HepG2 (cell line): ENCODE data around the gene RHOT2. TPM values are rescaled to one million over a fixed set of nuclear protein-coding genes. Genes with fewer than 3 reads are reported as not detected.

Experiments used
- FOXM1 ChIP-seq: sonication (generic); formaldehyde crosslinking; IDR thresholded peaks from 2 replicates; pipeline ENCODE4 v1.5.0; 2020; ENCODE audit warnings: missing genetic modification reagents
- HOXD1 ChIP-seq: sonication (generic); formaldehyde crosslinking; IDR thresholded peaks from 2 replicates; pipeline ENCODE4 v1.5.0; 2020; ENCODE audit warnings: missing genetic modification reagents
- MAFK ChIP-seq, 2 experiments: IDR thresholded peaks in 1 of 2; conservative IDR thresholded peaks in 1 of 2; 2 replicates each; pipeline ENCODE4 v1.6.1; 2011; ENCODE audit warnings: improper control_type of control experiment in 2 of 2, low read length in 2 of 2
- MIER2 ChIP-seq: IDR thresholded peaks from 2 replicates; pipeline ENCODE4 v1.6.1; 2016; ENCODE audit warnings: missing biosample characterization, missing genetic modification reagents
- MZF1 ChIP-seq: sonication (generic); formaldehyde crosslinking; IDR thresholded peaks from 2 replicates; pipeline ENCODE4 v1.8.1; 2023; ENCODE audit warnings: mild to moderate bottlenecking, missing genetic modification reagents, borderline replicate concordance
- NBN ChIP-seq: fragments of 450-650 bp; conservative IDR thresholded peaks from 2 replicates; pipeline ENCODE4 v1.6.1; 2017
- NCOA2 ChIP-seq: sonication (generic); formaldehyde crosslinking; IDR thresholded peaks from 2 replicates; pipeline ENCODE4 v1.8.0; 2022; ENCODE audit warnings: inconsistent platforms
- NCOR1 ChIP-seq: fragments of 200-600 bp; sonication (generic); IDR thresholded peaks from 2 replicates; pipeline ENCODE4 v1.7.0; 2017; ENCODE audit warnings: antibody characterized with exemption, low read length, borderline replicate concordance
- NONO ChIP-seq, 2 experiments: fragments of 450-650 bp in 1 of 2; sonication (generic) in 1 of 2; formaldehyde crosslinking in 1 of 2; IDR thresholded peaks in 1 of 2; conservative IDR thresholded peaks in 1 of 2; 2 replicates each; pipeline versions ENCODE4 v1.6.1 to v1.8.0; 2017 to 2022; ENCODE audit warnings: mild to moderate bottlenecking in 1 of 2, missing genetic modification reagents in 1 of 2, moderate library complexity in 1 of 2
- SALL1 ChIP-seq: sonication (generic); formaldehyde crosslinking; IDR thresholded peaks from 2 replicates; pipeline ENCODE4 v1.8.0; 2022; ENCODE audit warnings: mild to moderate bottlenecking, missing genetic modification reagents
- TAF1 ChIP-seq: sonication (generic); formaldehyde crosslinking; IDR thresholded peaks from 2 replicates; pipeline ENCODE4 v1.4.0; 2020; ENCODE audit warnings: missing genetic modification reagents
- ZBTB1 ChIP-seq: sonication (generic); formaldehyde crosslinking; IDR thresholded peaks from 2 replicates; pipeline ENCODE4 v1.4.0; 2020; ENCODE audit warnings: missing genetic modification reagents, borderline replicate concordance
- ZFP1 ChIP-seq: IDR thresholded peaks from 2 replicates; pipeline ENCODE4 v1.6.1; 2016
- ZNF234 ChIP-seq: sonication (generic); formaldehyde crosslinking; conservative IDR thresholded peaks from 2 replicates; pipeline ENCODE4 v1.5.1; 2020; ENCODE audit warnings: mild to moderate bottlenecking, missing genetic modification reagents
- ZNF614 ChIP-seq: IDR thresholded peaks from 2 replicates; pipeline ENCODE4 v1.6.1; 2018; ENCODE audit warnings: missing biosample characterization, missing genetic modification reagents, inconsistent platforms, borderline replicate concordance
- ZNF7 ChIP-seq: IDR thresholded peaks from 2 replicates; pipeline ENCODE4 v1.6.1; 2016; ENCODE audit warnings: missing biosample characterization, missing genetic modification reagents
- ZNF713 ChIP-seq: sonication (generic); formaldehyde crosslinking; IDR thresholded peaks from 2 replicates; pipeline ENCODE4 v1.4.0; 2020; ENCODE audit warnings: mild to moderate bottlenecking, missing genetic modification reagents
- ZNF792 ChIP-seq: IDR thresholded peaks from 2 replicates; pipeline ENCODE4 v1.6.1; 2016
- polyA plus RNA-seq, 8 experiments: library from polyadenylated mRNA; depleted of rRNA in 3 of 8; stranded (reverse) in 7 of 8; unstranded in 1 of 8; fragments of >200 nt; fragmentation: Illumina TruSeq in 4 of 8; extraction: Trizol in 4 of 8; gene quantifications; 2 replicates each; pipeline versions ENCODE4 v1.2.1 to v1.2.3, GENCODE V29; 2011 to 2016; ENCODE audit warnings: low read depth in 4 of 8, missing spikeins in 1 of 8, mixed read lengths in 1 of 8; ENCODE audit not compliant: insufficient read depth in 1 of 8
- total RNA-seq, 5 experiments: library from RNA; depleted of rRNA; stranded (reverse); fragments of >200 nt; fragmentation: Illumina TruSeq; extraction: Trizol; gene quantifications; 2 replicates each; pipeline ENCODE4 v1.2.3, GENCODE V29; 2016; ENCODE audit warnings: low read depth in 1 of 5
- TF ChIP-seq, protein P1 (sequence below): sonication (generic); formaldehyde crosslinking; IDR thresholded peaks from 2 replicates; pipeline ENCODE4 v1.4.0; 2020; ENCODE audit warnings: missing genetic modification reagents
- TF ChIP-seq, protein P2 (sequence below): sonication (generic); formaldehyde crosslinking; IDR thresholded peaks from 2 replicates; pipeline ENCODE4 v1.8.1; 2023; ENCODE audit warnings: mild to moderate bottlenecking, missing genetic modification reagents
- TF ChIP-seq, protein P3 (sequence below): sonication (generic); formaldehyde crosslinking; IDR thresholded peaks from 2 replicates; pipeline ENCODE4 v1.8.0; 2022; ENCODE audit warnings: mild to moderate bottlenecking, missing genetic modification reagents, moderate library complexity
- TF ChIP-seq, protein P4 (sequence below): IDR thresholded peaks from 2 replicates; pipeline ENCODE4 v1.6.1; 2016; ENCODE audit warnings: missing biosample characterization, missing genetic modification reagents, low read depth
- TF ChIP-seq, protein P5 (sequence below): sonication (generic); formaldehyde crosslinking; IDR thresholded peaks from 2 replicates; pipeline ENCODE4 v1.4.0; 2020; ENCODE audit warnings: mild to moderate bottlenecking, missing genetic modification reagents
- TF ChIP-seq, protein P6 (sequence below): sonication (generic); formaldehyde crosslinking; IDR thresholded peaks from 2 replicates; pipeline ENCODE4 v1.4.0; 2020; ENCODE audit warnings: mild to moderate bottlenecking, missing genetic modification reagents

RHOT2 gene
- total and polyA plus RNA-seq, 2 of the 13 experiments (the other 11 are each of a cell fraction or from before 2014, with no cell fraction given), result 63.6 to 76.9 TPM

DNA sequence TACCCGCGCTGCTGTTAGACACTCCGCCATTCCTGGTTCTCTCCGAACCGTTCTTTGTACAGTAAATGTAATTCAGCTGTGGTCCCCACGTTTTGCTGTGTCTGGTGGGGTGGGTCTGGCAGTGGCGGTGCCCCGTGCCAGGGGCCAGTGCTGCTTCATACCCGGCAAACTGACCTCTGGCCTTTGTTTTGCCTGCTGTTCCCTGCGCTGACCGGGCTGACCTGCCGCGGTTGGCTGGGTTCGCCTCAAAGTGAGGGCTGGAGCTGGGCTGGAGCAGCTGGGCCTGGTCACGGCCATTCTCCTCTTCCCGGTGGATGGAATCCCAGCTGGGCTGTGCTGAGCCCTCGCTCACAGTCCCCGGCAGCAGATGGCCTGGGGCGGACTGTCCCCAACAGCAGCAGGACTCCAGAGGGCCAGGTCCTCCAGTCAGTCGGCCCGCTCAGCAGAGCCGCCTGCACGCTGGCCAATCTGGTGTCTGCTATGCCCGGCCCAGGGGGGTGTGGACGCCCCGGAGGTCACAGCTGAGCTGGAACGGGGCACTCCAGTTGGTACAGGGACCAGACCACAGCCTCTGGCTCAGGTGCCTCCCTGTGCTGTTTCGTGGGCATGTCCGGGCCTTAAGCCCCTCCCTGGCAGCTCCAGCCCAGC is 38.6 kb upstream of the RHOT2 start (continued):
- TF ChIP-seq, protein P1, sequence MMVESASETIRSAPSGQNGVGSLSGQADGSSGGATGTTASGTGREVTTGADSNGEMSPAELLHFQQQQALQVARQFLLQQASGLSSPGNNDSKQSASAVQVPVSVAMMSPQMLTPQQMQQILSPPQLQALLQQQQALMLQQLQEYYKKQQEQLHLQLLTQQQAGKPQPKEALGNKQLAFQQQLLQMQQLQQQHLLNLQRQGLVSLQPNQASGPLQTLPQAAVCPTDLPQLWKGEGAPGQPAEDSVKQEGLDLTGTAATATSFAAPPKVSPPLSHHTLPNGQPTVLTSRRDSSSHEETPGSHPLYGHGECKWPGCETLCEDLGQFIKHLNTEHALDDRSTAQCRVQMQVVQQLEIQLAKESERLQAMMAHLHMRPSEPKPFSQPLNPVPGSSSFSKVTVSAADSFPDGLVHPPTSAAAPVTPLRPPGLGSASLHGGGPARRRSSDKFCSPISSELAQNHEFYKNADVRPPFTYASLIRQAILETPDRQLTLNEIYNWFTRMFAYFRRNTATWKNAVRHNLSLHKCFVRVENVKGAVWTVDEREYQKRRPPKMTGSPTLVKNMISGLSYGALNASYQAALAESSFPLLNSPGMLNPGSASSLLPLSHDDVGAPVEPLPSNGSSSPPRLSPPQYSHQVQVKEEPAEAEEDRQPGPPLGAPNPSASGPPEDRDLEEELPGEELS (CRISPR knock-in tag), result no peak
- TF ChIP-seq NONO (IDR thresholded peaks at IDR 0.05), result no peak
- TF ChIP-seq NONO (CRISPR knock-in tag; conservative IDR thresholded peaks at IDR 0.05), result no peak
- TF ChIP-seq, protein P2, sequence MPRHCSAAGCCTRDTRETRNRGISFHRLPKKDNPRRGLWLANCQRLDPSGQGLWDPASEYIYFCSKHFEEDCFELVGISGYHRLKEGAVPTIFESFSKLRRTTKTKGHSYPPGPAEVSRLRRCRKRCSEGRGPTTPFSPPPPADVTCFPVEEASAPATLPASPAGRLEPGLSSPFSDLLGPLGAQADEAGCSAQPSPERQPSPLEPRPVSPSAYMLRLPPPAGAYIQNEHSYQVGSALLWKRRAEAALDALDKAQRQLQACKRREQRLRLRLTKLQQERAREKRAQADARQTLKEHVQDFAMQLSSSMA (CRISPR knock-in tag), result no peak
- no peak for TF ChIP-seq MIER2 (CRISPR knock-in tag)
- TF ChIP-seq, protein P3, sequence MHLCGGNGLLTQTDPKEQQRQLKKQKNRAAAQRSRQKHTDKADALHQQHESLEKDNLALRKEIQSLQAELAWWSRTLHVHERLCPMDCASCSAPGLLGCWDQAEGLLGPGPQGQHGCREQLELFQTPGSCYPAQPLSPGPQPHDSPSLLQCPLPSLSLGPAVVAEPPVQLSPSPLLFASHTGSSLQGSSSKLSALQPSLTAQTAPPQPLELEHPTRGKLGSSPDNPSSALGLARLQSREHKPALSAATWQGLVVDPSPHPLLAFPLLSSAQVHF (CRISPR knock-in tag), result no peak
- no peak for TF ChIP-seq ZNF234 (CRISPR knock-in tag)
- TF ChIP-seq, protein P4, sequence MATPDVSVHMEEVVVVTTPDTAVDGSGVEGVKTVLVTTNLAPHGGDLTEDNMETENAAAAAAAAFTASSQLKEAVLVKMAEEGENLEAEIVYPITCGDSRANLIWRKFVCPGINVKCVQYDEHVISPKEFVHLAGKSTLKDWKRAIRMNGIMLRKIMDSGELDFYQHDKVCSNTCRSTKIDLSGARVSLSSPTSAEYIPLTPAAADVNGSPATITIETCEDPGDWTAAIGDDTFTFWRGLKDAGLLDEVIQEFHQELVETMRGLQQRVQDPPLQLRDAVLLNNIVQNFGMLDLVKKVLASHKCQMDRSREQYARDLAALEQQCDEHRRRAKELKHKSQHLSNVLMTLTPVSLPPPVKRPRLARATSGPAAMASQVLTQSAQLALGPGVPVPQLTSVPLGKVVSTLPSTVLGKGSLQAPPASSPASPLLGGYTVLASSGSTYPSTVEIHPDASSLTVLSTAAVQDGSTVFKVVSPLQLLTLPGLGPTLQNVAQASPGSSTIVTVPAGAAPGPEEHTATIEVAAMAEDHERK (CRISPR knock-in tag), result no peak
- no peak for TF ChIP-seq ZBTB1
- no peak for TF ChIP-seq ZNF614 (CRISPR knock-in tag)
- no peak for TF ChIP-seq ZNF7 (CRISPR knock-in tag)
- no peak for TF ChIP-seq ZNF792 (CRISPR knock-in tag)
- no peak for TF ChIP-seq ZNF713 (CRISPR knock-in tag)
- peak; percentile 23; the same call in 1 of the 2 replicates for TF ChIP-seq SALL1
- TF ChIP-seq, protein P5, sequence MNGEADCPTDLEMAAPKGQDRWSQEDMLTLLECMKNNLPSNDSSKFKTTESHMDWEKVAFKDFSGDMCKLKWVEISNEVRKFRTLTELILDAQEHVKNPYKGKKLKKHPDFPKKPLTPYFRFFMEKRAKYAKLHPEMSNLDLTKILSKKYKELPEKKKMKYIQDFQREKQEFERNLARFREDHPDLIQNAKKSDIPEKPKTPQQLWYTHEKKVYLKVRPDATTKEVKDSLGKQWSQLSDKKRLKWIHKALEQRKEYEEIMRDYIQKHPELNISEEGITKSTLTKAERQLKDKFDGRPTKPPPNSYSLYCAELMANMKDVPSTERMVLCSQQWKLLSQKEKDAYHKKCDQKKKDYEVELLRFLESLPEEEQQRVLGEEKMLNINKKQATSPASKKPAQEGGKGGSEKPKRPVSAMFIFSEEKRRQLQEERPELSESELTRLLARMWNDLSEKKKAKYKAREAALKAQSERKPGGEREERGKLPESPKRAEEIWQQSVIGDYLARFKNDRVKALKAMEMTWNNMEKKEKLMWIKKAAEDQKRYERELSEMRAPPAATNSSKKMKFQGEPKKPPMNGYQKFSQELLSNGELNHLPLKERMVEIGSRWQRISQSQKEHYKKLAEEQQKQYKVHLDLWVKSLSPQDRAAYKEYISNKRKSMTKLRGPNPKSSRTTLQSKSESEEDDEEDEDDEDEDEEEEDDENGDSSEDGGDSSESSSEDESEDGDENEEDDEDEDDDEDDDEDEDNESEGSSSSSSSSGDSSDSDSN (CRISPR knock-in tag), result no peak
- no peak for TF ChIP-seq NCOR1
- no peak for TF ChIP-seq MAFK (conservative IDR thresholded peaks at IDR 0.05 in 1 of 2, IDR thresholded peaks at IDR 0.05 in 1 of 2; ENCODE audit: low read length in 2 of 2)
- TF ChIP-seq HOXD1 (CRISPR knock-in tag), result no peak
- TF ChIP-seq, protein P6, sequence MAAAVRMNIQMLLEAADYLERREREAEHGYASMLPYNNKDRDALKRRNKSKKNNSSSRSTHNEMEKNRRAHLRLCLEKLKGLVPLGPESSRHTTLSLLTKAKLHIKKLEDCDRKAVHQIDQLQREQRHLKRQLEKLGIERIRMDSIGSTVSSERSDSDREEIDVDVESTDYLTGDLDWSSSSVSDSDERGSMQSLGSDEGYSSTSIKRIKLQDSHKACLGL (CRISPR knock-in tag), result peak; percentile 41; the same call in 1 of the 2 replicates
- peak; percentile 35 for TF ChIP-seq TAF1
- TF ChIP-seq NBN, result no peak
- no peak for TF ChIP-seq ZFP1 (CRISPR knock-in tag)
- no peak; the same call in 1 of the 2 replicates for TF ChIP-seq NCOA2
- TF ChIP-seq FOXM1 (CRISPR knock-in tag), result no peak
- no peak for TF ChIP-seq MZF1
